Astrocyte (in vitro differentiated cells and primary cell): Measurements from ENCODE around the gene ITGA8.

Experiments used
- EZH2 ChIP-seq: IDR thresholded peaks from 2 replicates; pipeline ENCODE4 v1.6.1; 2012; ENCODE audit warnings: mild to moderate bottlenecking, low read length, inconsistent platforms; ENCODE audit not compliant: insufficient read depth
- TF ChIP-seq, protein P1 (sequence below): IDR thresholded peaks from 2 replicates; pipeline ENCODE4 v1.5.1; 2011; ENCODE audit warnings: low read depth, mild to moderate bottlenecking, inconsistent platforms, low read length, moderate library complexity; ENCODE audit not compliant: insufficient read depth

DNA sequence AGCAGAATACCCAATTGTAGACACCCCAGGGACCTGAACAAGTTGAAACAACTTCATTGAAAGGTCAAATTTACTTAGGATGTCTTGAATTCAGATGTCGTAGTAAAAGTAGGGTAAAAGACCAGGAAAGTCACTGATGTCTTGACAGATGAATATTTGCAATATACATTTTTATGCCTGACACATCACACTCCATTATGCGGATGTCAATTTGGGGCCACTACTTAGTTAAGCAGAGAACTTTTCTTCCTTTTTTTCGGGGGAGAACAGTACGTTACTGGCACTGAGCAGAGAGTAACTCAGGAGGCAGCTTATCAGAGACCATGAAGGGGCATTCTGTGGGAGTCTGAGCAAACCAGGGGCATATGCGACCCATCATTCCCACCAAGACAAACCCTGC, 4.9 kb downstream of the ITGA8 start:
- no peak for TF ChIP-seq EZH2
- TF ChIP-seq, protein P1, sequence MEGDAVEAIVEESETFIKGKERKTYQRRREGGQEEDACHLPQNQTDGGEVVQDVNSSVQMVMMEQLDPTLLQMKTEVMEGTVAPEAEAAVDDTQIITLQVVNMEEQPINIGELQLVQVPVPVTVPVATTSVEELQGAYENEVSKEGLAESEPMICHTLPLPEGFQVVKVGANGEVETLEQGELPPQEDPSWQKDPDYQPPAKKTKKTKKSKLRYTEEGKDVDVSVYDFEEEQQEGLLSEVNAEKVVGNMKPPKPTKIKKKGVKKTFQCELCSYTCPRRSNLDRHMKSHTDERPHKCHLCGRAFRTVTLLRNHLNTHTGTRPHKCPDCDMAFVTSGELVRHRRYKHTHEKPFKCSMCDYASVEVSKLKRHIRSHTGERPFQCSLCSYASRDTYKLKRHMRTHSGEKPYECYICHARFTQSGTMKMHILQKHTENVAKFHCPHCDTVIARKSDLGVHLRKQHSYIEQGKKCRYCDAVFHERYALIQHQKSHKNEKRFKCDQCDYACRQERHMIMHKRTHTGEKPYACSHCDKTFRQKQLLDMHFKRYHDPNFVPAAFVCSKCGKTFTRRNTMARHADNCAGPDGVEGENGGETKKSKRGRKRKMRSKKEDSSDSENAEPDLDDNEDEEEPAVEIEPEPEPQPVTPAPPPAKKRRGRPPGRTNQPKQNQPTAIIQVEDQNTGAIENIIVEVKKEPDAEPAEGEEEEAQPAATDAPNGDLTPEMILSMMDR: no peak
